GM21367 (cell line): ENCODE data around the gene FGF1.

ENCODE experiments used
- ATAC-seq: cut with Tn5 transposase; IDR thresholded peaks from one replicate; pipeline ENCODE4 v1.9.1; 2021; ENCODE audit not compliant: unreplicated experiment

The FGF1 gene

DNA sequence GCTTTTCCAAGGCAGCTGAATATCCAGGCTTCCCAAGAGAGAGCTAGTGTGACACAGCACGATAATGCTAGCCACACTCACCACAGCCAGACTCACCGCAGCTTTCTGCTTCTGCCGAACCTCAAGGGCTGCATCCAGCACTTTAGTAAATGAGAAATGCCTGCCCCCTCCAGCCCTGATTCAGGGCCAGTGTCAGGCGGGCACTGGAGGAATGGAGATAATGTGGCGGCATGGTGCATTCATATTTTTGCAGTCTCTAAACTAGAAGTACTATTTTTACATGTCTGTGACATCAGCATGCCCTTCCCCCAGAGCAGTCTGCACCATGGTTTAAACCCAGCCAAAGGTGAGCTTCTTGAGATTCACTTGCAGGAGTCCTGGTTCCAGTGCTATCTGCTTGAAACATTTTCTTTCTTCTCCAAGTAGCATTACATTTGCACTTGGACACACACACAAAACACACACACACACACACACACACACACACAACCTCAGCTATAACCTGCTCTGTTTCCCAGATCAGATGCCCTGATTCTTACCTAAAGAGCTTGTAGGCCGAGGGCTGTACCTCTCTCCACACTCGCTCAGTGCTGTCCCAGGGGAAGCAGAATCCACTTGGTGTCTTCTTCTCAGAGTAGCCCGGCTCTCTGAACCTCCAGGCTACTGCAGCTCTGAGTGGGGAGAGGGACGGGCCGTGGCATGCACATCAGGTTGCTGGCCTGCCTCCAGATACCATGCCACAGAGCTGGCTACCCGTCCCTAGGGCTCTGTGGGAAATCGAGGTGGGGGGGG is at the start of gene FGF1:
Gene FGF1 (minus strand): TSS at position 673 of the 792 bp plus-strand sequence. CDS start 71,963 bp downstream, outside the sequence.
- no peak for ATAC-seq

DNA sequence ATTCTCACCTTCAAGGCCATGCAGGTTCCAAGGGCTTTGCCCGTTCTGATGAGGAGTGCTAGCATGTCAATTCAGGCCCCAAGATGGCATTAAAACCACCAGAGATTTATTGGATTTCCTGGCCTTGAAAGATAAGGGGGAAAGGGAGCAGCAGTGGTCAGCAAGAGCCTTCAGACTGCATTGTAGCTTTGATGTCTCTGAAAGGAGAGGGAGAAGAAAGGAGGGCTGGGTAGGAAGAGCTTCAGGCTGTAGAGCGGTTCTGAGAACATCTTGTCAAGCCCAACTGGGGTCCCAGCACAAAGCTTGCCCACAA is 41.8 kb upstream of the FGF1 start:
- ATAC-seq, result no peak

DNA sequence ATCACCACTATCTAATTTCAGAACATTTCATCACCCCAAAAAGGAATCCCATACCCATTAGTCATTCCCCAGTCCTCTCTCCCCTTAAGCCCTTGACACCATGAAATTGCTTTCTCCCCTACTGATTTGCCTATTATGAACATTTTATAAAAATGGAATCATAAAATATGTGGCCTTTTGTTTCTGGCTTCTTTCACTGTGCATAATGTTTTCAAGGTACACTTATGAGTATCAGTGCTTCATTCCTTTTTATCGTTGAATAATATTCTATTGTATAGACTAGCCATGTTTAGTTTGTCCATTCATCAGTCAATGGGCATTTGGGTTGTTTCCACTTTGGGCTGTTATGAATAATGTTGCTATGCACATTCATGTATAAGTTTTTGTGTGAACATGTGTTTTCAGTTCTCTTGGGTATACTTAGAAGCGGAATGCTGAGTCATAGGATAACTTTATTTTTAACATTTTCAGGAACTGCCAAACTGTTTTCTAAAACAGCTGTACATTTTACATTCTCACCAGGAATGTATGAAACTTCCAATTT is 40.4 kb upstream of the FGF1 start:
- no peak for ATAC-seq

DNA sequence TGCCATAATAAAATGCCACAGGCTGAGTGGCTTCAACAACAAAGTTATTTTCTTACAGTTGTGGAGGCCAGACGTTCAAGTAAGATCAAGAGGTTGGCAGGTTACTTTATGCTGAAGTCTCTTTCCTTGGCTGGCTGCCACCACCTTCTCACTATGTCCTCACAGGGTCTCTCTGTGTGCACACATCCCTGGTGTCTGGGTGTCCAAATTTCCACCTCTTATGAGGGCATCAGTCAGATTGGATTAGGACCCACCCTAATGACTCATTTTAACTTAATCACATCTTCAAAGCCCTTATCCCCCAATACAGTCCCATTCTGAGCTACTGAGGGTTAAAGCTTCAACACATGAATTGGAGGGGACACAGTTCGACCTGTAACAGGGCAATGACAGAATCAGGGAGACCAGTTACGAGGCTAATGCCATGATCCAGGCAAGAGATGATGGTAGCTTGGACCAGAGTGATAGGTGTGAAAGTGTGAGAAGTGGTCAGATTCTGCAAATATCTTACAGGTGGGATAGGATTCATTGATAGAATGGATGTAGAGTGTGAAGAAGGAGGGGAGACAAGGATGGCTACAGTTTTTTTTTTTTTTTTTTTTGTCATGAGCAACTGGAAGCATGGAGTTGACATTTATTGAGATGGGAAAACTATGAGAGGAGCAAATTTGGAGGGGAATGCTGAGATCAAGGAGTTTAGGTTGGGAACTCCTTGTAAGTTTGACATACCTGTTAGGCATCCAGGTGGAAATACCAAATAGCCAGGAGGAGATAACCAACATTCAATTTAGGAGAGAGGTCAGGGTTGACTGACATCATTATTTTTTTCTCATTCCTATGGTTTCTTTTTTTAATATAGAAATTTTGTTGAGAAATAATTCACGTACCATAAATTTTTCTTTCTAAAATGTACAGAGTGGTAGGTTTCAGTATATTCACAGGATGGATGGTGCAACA is 39.6 kb upstream of the FGF1 start:
- ATAC-seq, result no peak

DNA sequence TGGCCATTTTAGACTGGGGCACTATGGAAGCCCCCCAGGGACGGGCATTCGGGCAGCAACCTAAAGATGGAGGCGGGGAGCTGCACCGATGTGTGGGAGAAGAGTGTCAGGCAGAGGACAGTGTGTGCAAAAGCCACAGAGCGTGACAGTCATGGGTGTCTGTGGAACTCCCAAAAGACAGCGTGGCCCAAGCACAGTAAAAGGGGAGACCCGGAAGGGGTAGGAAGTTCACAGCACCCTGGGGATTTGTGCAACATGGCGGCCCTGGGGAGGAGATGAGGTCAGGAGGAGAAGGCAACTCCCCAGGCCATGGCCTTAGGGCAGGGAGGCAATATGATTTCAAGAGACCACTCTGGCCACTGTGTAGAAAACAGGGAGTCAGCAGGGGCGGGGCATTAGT is 38.9 kb upstream of the FGF1 start:
- no peak for ATAC-seq

DNA sequence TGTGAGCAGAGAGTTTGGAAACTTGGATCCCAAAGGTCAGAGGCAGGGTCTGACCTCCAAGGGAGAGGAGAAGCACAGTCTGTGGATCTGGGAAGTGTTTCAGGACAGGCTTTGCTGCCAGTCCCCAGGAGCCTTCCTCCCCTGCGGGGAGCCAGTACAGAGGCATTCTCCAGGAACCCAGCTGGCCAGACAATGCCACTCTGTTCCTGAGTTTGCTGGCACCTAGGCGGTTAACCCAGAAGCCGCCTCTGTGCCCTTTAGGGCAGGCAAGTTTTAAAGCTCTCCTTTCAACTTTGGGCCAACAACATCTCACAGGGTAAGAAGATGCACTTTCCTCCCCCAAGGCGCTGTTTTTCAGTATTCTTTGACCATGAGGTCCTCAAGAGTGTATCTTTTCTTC is 37.0 kb upstream of the FGF1 start:
- no peak for ATAC-seq

DNA sequence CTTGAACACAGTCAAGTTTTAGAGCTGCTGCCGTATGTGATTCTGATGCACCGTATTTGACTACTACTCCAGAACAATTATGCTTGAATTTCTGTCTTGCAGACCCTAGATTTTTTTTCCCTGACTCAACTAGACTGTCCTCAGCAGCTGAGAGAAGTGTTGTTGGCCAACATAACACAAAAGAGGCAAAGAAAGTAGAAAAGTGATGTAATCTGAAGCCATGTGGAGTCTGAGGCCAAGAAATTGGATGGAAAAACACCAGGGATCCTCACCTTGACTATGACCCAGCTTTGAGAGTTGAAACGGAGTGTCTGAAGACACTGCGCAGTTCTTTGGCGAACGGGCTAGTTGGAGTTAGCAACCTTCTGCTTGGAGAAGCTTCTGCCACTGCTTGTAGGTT is 36.3 kb upstream of the FGF1 start:
- ATAC-seq, result no peak

DNA sequence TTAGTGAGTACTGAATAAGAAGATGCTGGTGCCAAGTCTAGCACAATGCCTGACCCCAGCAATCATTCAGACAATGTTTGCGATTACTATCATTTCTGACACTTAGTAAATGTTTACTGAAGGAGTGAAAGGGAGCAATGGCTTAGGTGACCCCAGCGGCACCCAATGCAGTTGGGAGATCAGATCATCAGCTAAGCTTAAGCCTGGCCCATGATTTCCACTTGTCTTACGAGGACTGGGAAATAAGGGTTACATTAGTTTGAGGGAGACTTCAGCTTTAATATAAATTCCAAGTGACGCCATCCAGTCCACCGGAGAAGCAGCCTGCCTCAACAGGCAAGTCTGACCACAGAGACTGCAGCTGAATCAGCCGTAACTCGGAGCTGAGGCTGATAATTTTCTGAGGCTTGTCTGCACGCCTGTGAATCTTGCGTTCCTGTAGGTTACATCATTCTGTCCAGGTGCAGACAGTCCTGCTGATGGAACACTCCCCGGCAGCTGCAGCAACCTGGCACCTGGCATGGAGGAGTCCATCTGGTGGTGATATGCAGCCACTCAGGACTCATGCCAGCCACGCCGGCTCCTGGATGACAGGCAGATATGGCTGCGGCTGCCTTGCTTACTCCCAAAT is 34.9 kb upstream of the FGF1 start:
- ATAC-seq, result no peak

DNA sequence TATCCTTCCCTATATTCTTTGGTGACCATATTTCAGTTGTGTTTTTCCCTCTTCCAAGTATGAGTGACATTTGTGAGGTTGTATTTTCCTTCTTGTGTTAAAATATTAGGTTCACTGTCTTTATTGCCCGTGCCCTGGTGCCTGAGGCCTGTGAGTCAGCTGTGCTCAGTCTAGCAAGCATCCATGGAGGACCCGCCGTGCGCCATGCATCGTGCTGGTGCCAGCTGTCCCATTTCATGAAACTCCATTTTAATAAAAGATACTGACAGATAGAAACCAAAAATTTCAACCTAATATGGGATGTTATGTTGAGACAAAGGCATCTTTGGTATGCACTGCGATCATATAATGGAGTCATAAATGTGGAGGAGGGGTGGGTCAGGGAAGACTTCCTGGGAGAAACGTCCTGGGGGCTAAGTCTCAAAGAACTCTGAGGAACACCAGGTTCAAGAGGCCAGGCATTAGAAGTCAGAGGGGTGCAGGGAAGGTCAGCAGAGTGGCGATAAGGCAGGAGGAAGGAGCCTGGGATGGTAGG is 34.0 kb upstream of the FGF1 start:
- ATAC-seq, result no peak

DNA sequence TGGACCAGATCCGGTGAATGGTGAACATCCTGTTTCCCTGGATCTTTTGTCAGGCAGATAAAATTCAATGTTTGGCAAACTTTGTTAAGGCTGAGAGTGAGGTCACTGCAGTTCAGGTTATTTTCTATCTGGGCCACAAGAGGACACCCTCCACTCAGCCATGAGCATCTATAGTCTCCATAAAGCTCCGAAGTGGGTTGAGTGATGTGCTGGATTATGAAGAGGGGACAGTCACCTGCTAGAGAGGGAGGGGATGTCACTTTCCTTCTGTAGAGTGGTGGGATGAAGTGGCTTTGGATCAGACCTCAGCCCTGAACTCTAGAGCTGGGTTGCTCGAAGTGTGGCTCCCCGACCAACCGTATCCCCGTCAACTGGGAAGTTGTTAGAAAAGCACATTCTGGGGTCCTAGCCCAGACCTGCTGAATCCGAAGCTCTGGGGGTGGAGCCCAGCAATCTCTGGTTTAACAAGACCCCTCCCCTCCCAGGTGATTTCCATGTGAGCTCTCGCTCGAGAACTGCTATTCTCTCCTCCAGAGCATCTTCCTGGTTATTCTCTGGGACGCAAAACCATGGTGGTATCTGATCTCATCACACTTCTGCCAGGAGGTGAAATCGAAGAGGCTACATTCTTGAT is 31.8 kb upstream of the FGF1 start:
- ATAC-seq, result no peak

DNA sequence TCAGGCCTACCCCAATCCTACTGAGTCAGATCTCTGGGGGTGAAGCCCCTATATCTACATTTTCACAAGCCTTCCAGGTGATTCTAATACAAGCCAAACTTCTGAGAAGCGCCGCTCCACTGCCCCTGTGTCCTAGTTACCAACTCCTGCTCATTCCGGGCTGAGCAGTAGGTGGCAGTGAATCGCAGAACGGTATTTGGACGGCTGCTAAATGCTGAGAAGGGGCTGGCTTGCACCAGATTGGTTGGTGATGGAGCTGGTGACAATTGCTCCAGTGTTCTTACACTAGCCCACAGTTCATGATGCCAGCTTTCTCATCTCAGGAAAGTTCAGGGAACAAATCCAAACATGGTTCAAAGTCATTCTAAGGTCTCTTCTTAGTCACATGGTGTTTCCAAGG is 31.1 kb upstream of the FGF1 start:
- ATAC-seq, result peak; percentile 45

DNA sequence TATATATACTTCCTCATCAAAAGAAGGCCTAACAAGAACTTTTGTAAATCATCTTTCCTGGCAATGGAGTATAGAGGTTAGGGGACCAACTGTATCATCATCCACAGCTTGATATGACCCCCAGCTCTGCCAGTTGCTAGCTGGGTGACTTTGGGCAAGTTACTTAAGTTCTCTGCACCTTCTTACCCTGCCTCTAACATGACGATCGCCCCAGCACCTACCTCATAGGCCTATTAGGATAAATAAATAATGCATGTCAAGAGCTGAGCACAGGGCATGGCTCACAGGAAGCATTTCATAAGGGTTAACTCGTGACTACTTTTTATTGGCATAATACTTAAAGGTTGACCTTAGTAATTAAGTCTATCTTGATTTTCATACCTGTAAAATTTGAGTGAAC is 29.4 kb upstream of the FGF1 start:
- ATAC-seq, result no peak

DNA sequence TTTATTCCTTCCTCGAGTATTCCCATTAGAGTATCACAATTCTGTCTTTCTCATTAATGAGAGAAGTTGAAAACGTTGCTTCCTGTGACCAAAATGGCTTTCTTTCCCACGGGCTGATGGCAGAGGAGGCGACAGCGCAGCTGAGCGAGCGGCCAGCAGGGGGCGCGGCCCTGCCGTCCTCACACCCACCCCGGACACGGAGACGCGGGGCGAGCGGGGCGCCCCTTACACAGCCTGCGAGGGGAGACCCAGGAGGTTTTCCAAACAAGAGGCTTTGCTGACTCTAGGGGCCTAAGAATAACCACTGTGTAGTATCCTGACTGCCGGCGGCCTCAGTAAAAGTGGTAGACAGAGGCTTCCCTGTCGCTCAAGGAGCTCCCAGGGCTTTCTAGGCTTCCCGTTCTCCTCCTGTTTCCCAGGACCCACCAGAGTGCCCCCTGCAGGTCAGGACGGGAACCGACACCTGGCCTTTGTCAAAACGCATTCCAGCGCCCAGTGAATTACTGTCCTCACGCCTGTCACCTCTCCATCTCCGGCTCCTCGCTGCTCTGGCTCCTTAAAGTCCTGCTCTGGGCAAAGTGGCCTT is 27.3 kb upstream of the FGF1 start:
- ATAC-seq, result peak; percentile 95

DNA sequence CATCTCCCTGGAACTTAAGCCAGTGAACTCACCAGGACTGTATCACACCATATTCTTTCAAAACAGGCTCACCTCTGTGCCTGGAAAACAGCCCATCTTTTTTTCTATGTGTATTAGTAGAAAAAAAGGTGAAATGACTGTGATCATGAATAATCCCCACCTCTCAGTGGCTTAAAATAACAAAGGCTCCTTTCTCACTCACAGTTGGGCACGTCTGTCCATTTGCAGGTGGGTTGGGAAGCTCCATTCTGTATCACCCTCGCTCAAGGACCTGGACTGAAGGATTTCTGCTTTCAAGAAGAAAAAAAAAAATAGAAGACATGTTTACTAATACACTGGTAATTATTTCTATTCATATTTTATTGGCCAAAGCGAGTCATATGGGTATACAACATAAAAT is 17.3 kb upstream of the FGF1 start:
- no peak for ATAC-seq

DNA sequence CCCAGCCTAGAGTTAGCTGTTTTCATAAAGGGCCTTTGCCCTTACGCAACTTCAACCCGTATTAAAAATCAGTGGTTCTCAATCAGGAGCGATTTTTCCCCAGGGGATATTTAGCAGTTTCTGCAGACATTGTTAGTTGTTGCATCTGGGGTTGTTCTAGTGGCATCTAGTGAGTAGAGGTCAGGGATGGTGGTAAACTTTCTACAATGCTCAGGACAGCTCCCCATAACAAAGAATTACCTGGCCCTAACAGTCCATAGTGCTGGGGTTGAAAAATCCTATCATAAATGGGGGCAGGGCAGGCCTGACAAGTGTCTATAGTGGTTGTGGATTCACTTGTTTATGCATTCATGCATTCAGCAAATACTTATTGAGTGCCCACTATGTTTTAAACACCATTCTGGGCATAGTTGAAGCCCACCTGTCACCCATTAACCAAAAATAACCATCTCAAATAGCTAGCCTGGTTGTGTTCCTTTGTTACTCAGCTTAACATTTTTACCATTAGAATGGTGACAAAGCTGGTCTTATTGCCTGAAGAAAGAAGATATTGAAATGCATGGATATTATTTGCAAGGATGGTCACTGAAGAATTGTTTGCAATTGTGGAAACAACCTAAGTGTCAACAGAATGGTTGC is 15.9 kb upstream of the FGF1 start:
- ATAC-seq, result no peak

DNA sequence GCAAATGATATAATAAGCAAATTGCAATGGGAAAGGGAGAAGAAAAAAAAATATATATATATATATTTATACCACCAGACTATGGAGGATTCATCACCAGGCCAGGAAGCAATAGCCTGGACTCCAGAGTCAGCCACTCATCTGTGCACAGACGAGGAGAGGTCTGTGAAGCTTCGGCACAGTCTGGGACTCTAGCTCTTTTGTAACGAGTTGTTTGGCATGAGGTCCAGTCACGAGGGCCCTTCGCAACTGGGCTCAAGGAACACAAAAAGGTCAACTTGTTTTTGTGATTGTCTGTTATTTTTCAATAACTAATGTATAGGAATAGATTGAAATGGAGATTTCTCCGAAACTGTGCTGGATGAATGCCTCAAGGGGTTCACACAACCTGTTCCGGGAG is 14.7 kb upstream of the FGF1 start:
- ATAC-seq, result no peak

DNA sequence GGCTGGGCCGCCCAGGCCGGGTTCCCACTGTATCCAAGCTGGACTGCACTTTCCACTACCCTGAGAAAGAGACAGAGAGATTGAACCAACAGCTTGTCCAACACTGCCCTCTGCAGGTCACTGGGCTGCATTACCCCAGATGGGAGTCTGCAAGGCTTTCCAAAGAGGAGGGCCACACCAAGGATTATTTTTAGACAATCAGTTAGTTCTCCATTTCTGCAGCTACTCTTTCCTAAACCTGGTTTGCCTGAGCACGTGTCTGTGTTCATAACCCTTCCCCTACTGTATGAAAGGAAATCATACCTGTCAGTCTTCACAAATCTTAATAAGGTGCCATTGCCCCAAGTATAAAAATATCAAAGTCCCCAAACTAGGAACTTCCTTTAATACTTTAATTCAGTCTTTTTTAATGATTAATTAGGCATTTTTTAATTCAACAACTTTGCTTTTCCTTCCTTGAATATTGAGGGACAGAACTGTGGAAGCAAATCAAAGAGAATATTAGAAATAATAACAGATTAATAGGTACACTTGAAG is 13.4 kb upstream of the FGF1 start:
- ATAC-seq, result peak; percentile 78

DNA sequence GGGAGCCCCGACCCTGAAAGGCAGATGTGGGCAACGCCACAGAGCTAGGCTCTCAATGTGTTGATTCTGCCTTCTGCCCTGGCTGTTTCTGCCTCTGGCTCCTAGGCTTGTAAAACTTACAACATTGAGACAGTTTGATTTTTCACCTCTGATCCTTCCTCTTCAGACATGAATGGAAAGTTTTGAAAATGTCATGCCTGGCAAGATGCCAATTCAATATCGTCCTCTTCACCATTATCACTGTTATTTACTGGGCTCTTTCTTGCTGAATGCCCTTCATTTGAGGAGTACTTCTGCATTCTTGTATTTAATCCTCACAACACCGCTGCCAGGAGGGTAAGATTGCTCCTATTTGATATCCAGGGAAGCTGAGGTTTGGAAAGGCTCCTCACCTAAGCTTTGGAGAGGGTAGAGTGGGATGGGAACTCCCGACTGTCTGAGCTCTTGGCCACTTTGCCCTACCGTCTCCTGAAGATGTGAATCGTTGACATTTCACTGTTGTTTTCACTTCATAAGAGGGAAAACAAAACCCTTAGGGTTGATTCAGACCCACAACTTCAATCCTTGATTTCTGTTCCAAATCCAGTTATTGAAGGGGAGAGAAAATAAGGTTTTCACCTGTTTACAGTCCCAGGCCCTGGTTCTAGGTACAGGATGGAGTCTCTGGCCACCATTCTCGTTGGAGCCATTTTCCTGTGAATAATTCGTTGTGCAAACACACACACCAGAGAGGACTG is 12.7 kb upstream of the FGF1 start:
- no peak for ATAC-seq
